ENCODE results near the gene VWC2L. TPM values are rescaled to one million over a fixed set of nuclear protein-coding genes. Genes with fewer than 3 reads are reported as not detected.

VWC2L gene
- total and polyA plus RNA-seq, 5 donors from 2014 or later = not detected

GRCh38 chr2:214575465-214575864, 164.6 kb downstream of the VWC2L start:
- H3K4me3 Mint-ChIP-seq = no peak overlapping the region
- no peak for ATAC-seq (ENCODE audit: low read depth in 2 of 2)
- H3K9me3 ChIP-seq (ENCODE audit: control insufficient read depth in 2 of 2, low read length in 2 of 2) = no peaks in the 10 kb centered on the region
- H3K27me3 Mint-ChIP-seq = peaks cover 17% of the 10 kb centered on the region
- no peaks in the 10 kb centered on the region for H3K4me1 ChIP-seq (ENCODE audit: control insufficient read depth, insufficient read depth, low read length, poor library complexity, severe bottlenecking)
- peaks cover 0 to 2% (median 0%) of the 10 kb centered on the region in 7 donors for H3K9me3 Mint-ChIP-seq
- peaks cover 3% of the 10 kb centered on the region for H3K27me3 ChIP-seq (ENCODE audit: control insufficient read depth, insufficient read depth, low read length)
- H3K36me3 Mint-ChIP-seq = no peaks in the 10 kb centered on the region
- no peak overlapping the region for H3K27ac Mint-ChIP-seq
- no peak for DNase-seq
- no peak overlapping the region for H3K27ac ChIP-seq (ENCODE audit: insufficient read depth, low read length, poor library complexity, severe bottlenecking)
- H3K36me3 ChIP-seq (ENCODE audit: control insufficient read depth, insufficient read depth, low read length) = no peaks in the 10 kb centered on the region
- H3K4me1 Mint-ChIP-seq = peaks cover 0 to 6% (median 2%) of the 10 kb centered on the region in 4 donors
- no peak overlapping the region for H3K4me3 ChIP-seq (ENCODE audit: low read depth, low read length)

GRCh38 chr2:214577769-214578168, 166.9 kb downstream of the VWC2L start:
- ATAC-seq (ENCODE audit: low read depth in 2 of 2) (no peak), DNase-seq (no peak)
- Histone ChIP-seq H3K4me3 (ENCODE audit: low read depth, low read length) (no peak overlapping the region), H3K27me3 (ENCODE audit: control insufficient read depth, insufficient read depth, low read length) (peaks cover 3% of the 10 kb centered on the region), H3K36me3 (ENCODE audit: control insufficient read depth, insufficient read depth, low read length) (no peaks in the 10 kb centered on the region), H3K4me1 (ENCODE audit: control insufficient read depth, insufficient read depth, low read length, poor library complexity, severe bottlenecking) (no peaks in the 10 kb centered on the region), H3K27ac (ENCODE audit: insufficient read depth, low read length, poor library complexity, severe bottlenecking) (no peak overlapping the region), H3K9me3 (ENCODE audit: control insufficient read depth in 2 of 2, low read length in 2 of 2) (no peaks in the 10 kb centered on the region)
- Mint-ChIP-seq H3K4me3 (no peak overlapping the region), H3K4me1 (peaks cover 0 to 6% (median 2%) of the 10 kb centered on the region in 4 donors), H3K9me3 (peaks cover 0 to 4% (median 0%) of the 10 kb centered on the region in 7 donors), H3K36me3 (no peaks in the 10 kb centered on the region), H3K27me3 (peaks cover 13% of the 10 kb centered on the region), H3K27ac (no peak overlapping the region)

GRCh38 chr2:214578442-214578841, 167.6 kb downstream of the VWC2L start:
- H3K4me1 ChIP-seq (ENCODE audit: control insufficient read depth, insufficient read depth, low read length, poor library complexity, severe bottlenecking) = no peaks in the 10 kb centered on the region
- ATAC-seq (ENCODE audit: low read depth in 2 of 2) (no peak), DNase-seq (no peak)
- H3K36me3 Mint-ChIP-seq = no peaks in the 10 kb centered on the region
- H3K36me3 ChIP-seq (ENCODE audit: control insufficient read depth, insufficient read depth, low read length) = no peaks in the 10 kb centered on the region
- no peak overlapping the region for H3K4me3 ChIP-seq (ENCODE audit: low read depth, low read length)
- no peak overlapping the region for H3K27ac Mint-ChIP-seq
- peaks cover 3% of the 10 kb centered on the region for H3K27me3 ChIP-seq (ENCODE audit: control insufficient read depth, insufficient read depth, low read length)
- peaks cover 13% of the 10 kb centered on the region for H3K27me3 Mint-ChIP-seq
- H3K4me3 Mint-ChIP-seq = no peak overlapping the region
- H3K27ac ChIP-seq (ENCODE audit: insufficient read depth, low read length, poor library complexity, severe bottlenecking) = no peak overlapping the region
- H3K9me3 ChIP-seq (ENCODE audit: control insufficient read depth in 2 of 2, low read length in 2 of 2) = no peaks in the 10 kb centered on the region
- peaks cover 0 to 6% (median 2%) of the 10 kb centered on the region in 4 donors for H3K4me1 Mint-ChIP-seq
- peaks cover 0 to 4% (median 0%) of the 10 kb centered on the region in 7 donors for H3K9me3 Mint-ChIP-seq

GRCh38 chr2:214579035-214579434, 168.2 kb downstream of the VWC2L start:
- H3K9me3 Mint-ChIP-seq = peaks cover 0 to 4% (median 0%) of the 10 kb centered on the region in 7 donors
- peaks cover 13% of the 10 kb centered on the region for H3K27me3 Mint-ChIP-seq
- no peak overlapping the region for H3K27ac Mint-ChIP-seq
- Histone ChIP-seq H3K4me1 (ENCODE audit: control insufficient read depth, insufficient read depth, low read length, poor library complexity, severe bottlenecking) (no peaks in the 10 kb centered on the region), H3K4me3 (ENCODE audit: low read depth, low read length) (no peak overlapping the region), H3K27me3 (ENCODE audit: control insufficient read depth, insufficient read depth, low read length) (peaks cover 3% of the 10 kb centered on the region), H3K9me3 (ENCODE audit: control insufficient read depth in 2 of 2, low read length in 2 of 2) (no peaks in the 10 kb centered on the region), H3K36me3 (ENCODE audit: control insufficient read depth, insufficient read depth, low read length) (no peaks in the 10 kb centered on the region), H3K27ac (ENCODE audit: insufficient read depth, low read length, poor library complexity, severe bottlenecking) (no peak overlapping the region)
- H3K4me1 Mint-ChIP-seq = peaks cover 0 to 6% (median 2%) of the 10 kb centered on the region in 4 donors
- H3K36me3 Mint-ChIP-seq = no peaks in the 10 kb centered on the region
- H3K4me3 Mint-ChIP-seq = no peak overlapping the region
- DNase-seq (no peak), ATAC-seq (ENCODE audit: low read depth in 2 of 2) (no peak)

GRCh38 chr2:214587442-214587841, 176.6 kb downstream of the VWC2L start:
- Histone ChIP-seq H3K27ac (ENCODE audit: insufficient read depth, low read length, poor library complexity, severe bottlenecking) (no peak overlapping the region), H3K4me1 (ENCODE audit: control insufficient read depth, insufficient read depth, low read length, poor library complexity, severe bottlenecking) (no peaks in the 10 kb centered on the region), H3K4me3 (ENCODE audit: low read depth, low read length) (no peak overlapping the region), H3K27me3 (ENCODE audit: control insufficient read depth, insufficient read depth, low read length) (no peaks in the 10 kb centered on the region), H3K36me3 (ENCODE audit: control insufficient read depth, insufficient read depth, low read length) (no peaks in the 10 kb centered on the region), H3K9me3 (ENCODE audit: control insufficient read depth in 2 of 2, low read length in 2 of 2) (no peaks in the 10 kb centered on the region)
- H3K27me3 Mint-ChIP-seq = no peaks in the 10 kb centered on the region
- H3K4me3 Mint-ChIP-seq = no peak overlapping the region
- DNase-seq (no peak), ATAC-seq (ENCODE audit: low read depth in 2 of 2) (no peak)
- H3K36me3 Mint-ChIP-seq = no peaks in the 10 kb centered on the region
- H3K9me3 Mint-ChIP-seq = no peaks in the 10 kb centered on the region
- H3K27ac Mint-ChIP-seq = no peak overlapping the region
- H3K4me1 Mint-ChIP-seq = no peaks in the 10 kb centered on the region

GRCh38 chr2:214591366-214591765, 180.5 kb downstream of the VWC2L start:
- Mint-ChIP-seq H3K4me3 (no peak overlapping the region), H3K4me1 (no peaks in the 10 kb centered on the region), H3K9me3 (no peaks in the 10 kb centered on the region), H3K36me3 (no peaks in the 10 kb centered on the region), H3K27ac (no peak overlapping the region), H3K27me3 (no peaks in the 10 kb centered on the region)
- ATAC-seq (ENCODE audit: low read depth in 2 of 2) (no peak), DNase-seq (no peak)
- H3K36me3 ChIP-seq (ENCODE audit: control insufficient read depth, insufficient read depth, low read length) = no peaks in the 10 kb centered on the region
- H3K27ac ChIP-seq (ENCODE audit: insufficient read depth, low read length, poor library complexity, severe bottlenecking) = no peak overlapping the region
- H3K27me3 ChIP-seq (ENCODE audit: control insufficient read depth, insufficient read depth, low read length) = no peaks in the 10 kb centered on the region
- no peaks in the 10 kb centered on the region for H3K4me1 ChIP-seq (ENCODE audit: control insufficient read depth, insufficient read depth, low read length, poor library complexity, severe bottlenecking)
- no peak overlapping the region for H3K4me3 ChIP-seq (ENCODE audit: low read depth, low read length)
- H3K9me3 ChIP-seq (ENCODE audit: control insufficient read depth in 2 of 2, low read length in 2 of 2) = no peaks in the 10 kb centered on the region

GRCh38 chr2:214592011-214592410, 181.2 kb downstream of the VWC2L start:
- Mint-ChIP-seq H3K27me3 (no peaks in the 10 kb centered on the region), H3K4me3 (no peak overlapping the region), H3K4me1 (no peaks in the 10 kb centered on the region), H3K27ac (no peak overlapping the region), H3K36me3 (no peaks in the 10 kb centered on the region), H3K9me3 (no peaks in the 10 kb centered on the region)
- Histone ChIP-seq H3K27me3 (ENCODE audit: control insufficient read depth, insufficient read depth, low read length) (no peaks in the 10 kb centered on the region), H3K36me3 (ENCODE audit: control insufficient read depth, insufficient read depth, low read length) (no peaks in the 10 kb centered on the region), H3K9me3 (ENCODE audit: control insufficient read depth in 2 of 2, low read length in 2 of 2) (no peaks in the 10 kb centered on the region), H3K4me1 (ENCODE audit: control insufficient read depth, insufficient read depth, low read length, poor library complexity, severe bottlenecking) (no peaks in the 10 kb centered on the region), H3K4me3 (ENCODE audit: low read depth, low read length) (no peak overlapping the region), H3K27ac (ENCODE audit: insufficient read depth, low read length, poor library complexity, severe bottlenecking) (no peak overlapping the region)
- ATAC-seq (ENCODE audit: low read depth in 2 of 2) (no peak), DNase-seq (no peak)

- H3K27me3 ChIP-seq (ENCODE audit: control insufficient read depth, insufficient read depth, low read length) = no peaks in the 10 kb centered on the region
- H3K36me3 Mint-ChIP-seq = no peaks in the 10 kb centered on the region
- no peaks in the 10 kb centered on the region for H3K36me3 ChIP-seq (ENCODE audit: control insufficient read depth, insufficient read depth, low read length)
- no peaks in the 10 kb centered on the region for H3K4me1 ChIP-seq (ENCODE audit: control insufficient read depth, insufficient read depth, low read length, poor library complexity, severe bottlenecking)
- no peaks in the 10 kb centered on the region for H3K9me3 ChIP-seq (ENCODE audit: control insufficient read depth in 2 of 2, low read length in 2 of 2)
- no peaks in the 10 kb centered on the region for H3K9me3 Mint-ChIP-seq
- no peak overlapping the region for H3K27ac Mint-ChIP-seq
- ATAC-seq (ENCODE audit: low read depth in 2 of 2) (no peak), DNase-seq (no peak)
- no peaks in the 10 kb centered on the region for H3K4me1 Mint-ChIP-seq
- H3K4me3 Mint-ChIP-seq = no peak overlapping the region
- no peaks in the 10 kb centered on the region for H3K27me3 Mint-ChIP-seq
- H3K27ac ChIP-seq (ENCODE audit: insufficient read depth, low read length, poor library complexity, severe bottlenecking) = no peak overlapping the region
- H3K4me3 ChIP-seq (ENCODE audit: low read depth, low read length) = no peak overlapping the region
These were observed 182.9 kb downstream of the VWC2L start for GRCh38 chr2:214593727-214594126.

Measured in CD4-positive, CD25-positive, alpha-beta regulatory T cell (primary cell).